OCI-LY7 (cell line): ENCODE results near the gene RAP1B.

Experiments
- EZH2phosphoT487 ChIP-seq: fragments of 200-600 bp; sonication (generic); IDR thresholded peaks from 2 replicates; pipeline ENCODE4 v1.6.1; 2018; ENCODE audit warnings: low read depth, borderline replicate concordance, mild to moderate bottlenecking, mixed run types, antibody characterized with exemption, low read length, moderate library complexity, mixed read lengths
- TF ChIP-seq, protein P1 (sequence below): fragments of 200-600 bp; sonication (generic); conservative IDR thresholded peaks from 2 replicates; pipeline ENCODE4 v1.5.1; 2014; ENCODE audit warnings: mild to moderate bottlenecking, antibody characterized with exemption, low read length, moderate library complexity, mixed read lengths

DNA sequence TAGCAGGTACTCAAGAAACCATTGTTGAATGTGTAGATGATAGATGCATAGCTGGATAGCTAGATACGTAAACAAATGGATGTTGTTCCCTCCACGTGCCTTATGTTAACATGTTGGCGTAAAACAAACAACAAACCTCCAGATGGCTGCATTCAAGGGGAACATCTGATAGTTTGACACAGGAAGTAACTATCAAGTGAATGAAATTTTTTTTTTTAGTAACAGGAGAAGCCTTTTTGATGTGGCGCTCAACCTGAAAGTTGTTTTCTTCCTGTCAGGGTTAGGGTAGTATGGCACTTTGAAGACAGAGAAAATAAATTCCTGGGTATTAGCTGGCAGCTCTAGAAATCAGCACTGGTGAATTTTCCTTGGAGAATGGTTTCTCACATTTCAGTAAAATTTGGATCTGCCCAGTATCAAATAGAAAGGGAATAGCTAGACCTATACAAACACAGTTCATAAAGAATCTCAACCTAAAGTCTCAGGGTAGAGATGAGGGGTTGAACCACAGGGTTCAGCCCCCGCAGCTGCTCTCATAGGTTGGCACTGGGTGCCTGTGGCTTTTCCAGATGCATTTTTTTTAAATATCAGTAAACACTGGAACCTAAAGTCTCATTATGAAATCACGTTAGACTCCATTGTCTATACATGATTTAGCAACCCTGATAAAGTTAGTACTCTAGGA lies 18.8 kb upstream of the RAP1B start:
- TF ChIP-seq, protein P1, sequence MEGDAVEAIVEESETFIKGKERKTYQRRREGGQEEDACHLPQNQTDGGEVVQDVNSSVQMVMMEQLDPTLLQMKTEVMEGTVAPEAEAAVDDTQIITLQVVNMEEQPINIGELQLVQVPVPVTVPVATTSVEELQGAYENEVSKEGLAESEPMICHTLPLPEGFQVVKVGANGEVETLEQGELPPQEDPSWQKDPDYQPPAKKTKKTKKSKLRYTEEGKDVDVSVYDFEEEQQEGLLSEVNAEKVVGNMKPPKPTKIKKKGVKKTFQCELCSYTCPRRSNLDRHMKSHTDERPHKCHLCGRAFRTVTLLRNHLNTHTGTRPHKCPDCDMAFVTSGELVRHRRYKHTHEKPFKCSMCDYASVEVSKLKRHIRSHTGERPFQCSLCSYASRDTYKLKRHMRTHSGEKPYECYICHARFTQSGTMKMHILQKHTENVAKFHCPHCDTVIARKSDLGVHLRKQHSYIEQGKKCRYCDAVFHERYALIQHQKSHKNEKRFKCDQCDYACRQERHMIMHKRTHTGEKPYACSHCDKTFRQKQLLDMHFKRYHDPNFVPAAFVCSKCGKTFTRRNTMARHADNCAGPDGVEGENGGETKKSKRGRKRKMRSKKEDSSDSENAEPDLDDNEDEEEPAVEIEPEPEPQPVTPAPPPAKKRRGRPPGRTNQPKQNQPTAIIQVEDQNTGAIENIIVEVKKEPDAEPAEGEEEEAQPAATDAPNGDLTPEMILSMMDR, result no peak
- TF ChIP-seq EZH2phosphoT487, result no peak
